PFSK-1 (cell line): ENCODE measurements around the gene RACK1.

Experiments
- FOXP2 ChIP-seq: optimal IDR thresholded peaks from 2 replicates; pipeline ENCODE3; 2011; ENCODE audit warnings: borderline replicate concordance, control low read depth, inconsistent platforms; ENCODE audit not compliant: insufficient read depth; ENCODE audit errors: extremely low read length, extremely low read depth
- POLR2AphosphoS5 ChIP-seq: IDR thresholded peaks from 2 replicates; pipeline ENCODE4 v1.6.1; 2012; ENCODE audit warnings: low read depth, mild to moderate bottlenecking, control low read depth, low read length, moderate library complexity
- REST ChIP-seq, 2 experiments: IDR thresholded peaks; 2 replicates each; pipeline versions ENCODE4 v1.6.1 to v1.8.0; 2011 to 2012; ENCODE audit warnings: low read depth in 2 of 2, low read length in 2 of 2, control low read depth in 1 of 2, inconsistent platforms in 1 of 2, mild to moderate bottlenecking in 1 of 2, moderate library complexity in 1 of 2; ENCODE audit not compliant: insufficient read depth in 1 of 2
- SIN3A ChIP-seq: IDR thresholded peaks from 2 replicates; pipeline ENCODE4 v1.6.1; 2012; ENCODE audit warnings: mild to moderate bottlenecking, low read length, moderate library complexity, borderline replicate concordance; ENCODE audit not compliant: insufficient read depth
- TAF1 ChIP-seq: IDR thresholded peaks from 2 replicates; pipeline ENCODE4 v1.6.1; 2012; ENCODE audit warnings: low read length, control low read depth, borderline replicate concordance; ENCODE audit not compliant: insufficient read depth

RACK1 gene

DNA sequence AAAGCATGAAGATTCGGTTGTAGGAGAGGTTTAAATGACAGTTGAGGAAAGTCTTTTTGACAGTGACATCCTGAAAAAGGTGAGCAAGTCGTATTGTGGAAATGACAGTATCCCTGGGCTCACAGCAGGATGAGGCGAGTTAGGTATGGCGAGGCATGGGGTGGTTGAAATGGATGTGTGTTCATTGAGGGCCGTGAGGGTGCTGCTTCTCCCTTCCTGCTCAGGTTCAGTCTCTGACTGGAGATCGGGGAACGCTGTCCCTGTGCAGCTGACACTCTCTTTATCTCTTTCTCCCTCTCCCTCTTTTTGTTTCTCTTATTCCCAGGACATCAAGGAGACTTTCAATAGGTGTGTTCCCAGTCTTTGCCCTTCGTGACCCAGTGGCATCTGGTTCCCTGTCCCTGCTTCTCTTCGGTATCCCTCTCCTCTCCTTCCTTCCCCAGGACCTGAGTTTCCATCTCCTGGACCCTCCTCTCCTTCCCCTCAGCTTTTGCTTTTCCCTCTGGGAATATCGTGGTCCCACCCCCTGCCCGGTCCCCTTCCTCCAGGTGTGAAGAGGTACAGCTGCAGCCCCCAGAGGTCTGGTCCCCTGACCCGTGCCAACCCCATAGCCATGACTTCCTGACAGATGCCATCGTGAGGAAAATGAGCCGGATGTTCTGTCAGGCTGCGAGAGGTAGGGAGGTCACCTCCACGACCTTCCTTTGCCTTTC, 10.5 kb downstream of the RACK1 start:
- no peak for TF ChIP-seq REST (IDR thresholded peaks at IDR 0.05; ENCODE audit: insufficient read depth in 1 of 2, low read depth in 2 of 2, low read length in 2 of 2)
- TF ChIP-seq SIN3A = no peak
- TF ChIP-seq POLR2AphosphoS5 = no peak
- TF ChIP-seq TAF1 = no peak
- TF ChIP-seq FOXP2 = no peak

- TF ChIP-seq SIN3A (no peak), POLR2AphosphoS5 (no peak), REST (IDR thresholded peaks at IDR 0.05; ENCODE audit: insufficient read depth in 1 of 2, low read depth in 2 of 2, low read length in 2 of 2) (no peak), TAF1 (no peak), FOXP2 (no peak)
These were observed 11.1 kb downstream of the RACK1 start for GRCh38 chr5:181232593-181232992.

DNA sequence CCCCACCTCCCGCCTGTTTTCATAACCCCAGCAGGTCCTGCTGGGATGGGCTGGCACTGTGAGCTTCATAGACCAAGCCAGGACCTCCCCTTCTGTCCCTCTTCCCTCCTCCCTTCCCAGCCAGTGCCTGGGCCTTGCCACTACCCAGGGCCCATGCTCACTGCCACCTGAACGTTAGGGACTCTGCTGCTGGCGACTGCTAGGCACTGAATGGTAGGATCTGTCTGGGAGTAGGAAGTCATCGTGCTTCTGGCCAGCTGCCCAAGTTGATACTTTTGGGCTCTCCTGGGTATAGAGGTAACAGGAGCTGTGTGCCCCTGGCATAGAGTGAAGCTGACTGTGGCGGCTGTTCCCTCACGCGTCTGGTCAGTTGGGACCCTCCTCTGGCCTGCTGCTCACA, 12.3 kb downstream of the RACK1 start:
- TF ChIP-seq SIN3A (no peak), POLR2AphosphoS5 (no peak), REST (IDR thresholded peaks at IDR 0.05; ENCODE audit: insufficient read depth in 1 of 2, low read depth in 2 of 2, low read length in 2 of 2) (no peak), TAF1 (no peak), FOXP2 (no peak)

DNA sequence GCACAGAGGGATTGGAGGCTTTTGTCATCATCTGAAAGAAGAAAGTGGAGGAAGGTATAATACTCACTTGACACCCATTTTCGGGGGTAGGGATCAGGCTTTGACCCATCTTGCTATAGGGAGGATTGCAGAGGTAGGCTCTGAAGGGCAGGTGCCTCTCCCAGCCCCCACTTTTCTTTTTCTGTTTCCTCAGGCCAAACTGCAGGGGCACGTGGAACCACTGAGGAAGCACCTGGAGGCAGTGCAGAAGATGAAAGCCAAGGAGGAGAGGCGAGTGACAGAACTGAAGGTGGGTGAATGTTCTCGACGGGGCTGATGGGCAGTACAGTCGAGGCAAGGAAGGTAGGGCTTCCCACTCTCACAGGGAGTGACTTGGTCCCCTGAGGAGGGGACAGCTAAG, 13.2 kb downstream of the RACK1 start:
- no peak for TF ChIP-seq FOXP2
- TF ChIP-seq SIN3A = no peak
- no peak for TF ChIP-seq REST (IDR thresholded peaks at IDR 0.05; ENCODE audit: insufficient read depth in 1 of 2, low read depth in 2 of 2, low read length in 2 of 2)
- no peak for TF ChIP-seq POLR2AphosphoS5
- TF ChIP-seq TAF1 = no peak

GRCh38 chr5:181229996-181230395, 13.7 kb downstream of the RACK1 start:
- no peak for TF ChIP-seq POLR2AphosphoS5
- no peak for TF ChIP-seq TAF1
- TF ChIP-seq SIN3A = no peak
- no peak for TF ChIP-seq REST (IDR thresholded peaks at IDR 0.05; ENCODE audit: insufficient read depth in 1 of 2, low read depth in 2 of 2, low read length in 2 of 2)
- no peak for TF ChIP-seq FOXP2
